ENCODE measurements around the gene ECI1.
"Not testable (repeated sequence)": the region's sequence is repeated elsewhere in the genome, so short reads cannot be mapped to it uniquely, and the experiment has no call there.

Gene ECI1

GRCh38 chr16:2278956-2279800 lies 27.8 kb upstream of the ECI1 start:
- no peak for DNase-seq

- DNase-seq, result no peak
Observed at GRCh38 chr16:2278272-2278608, 26.9 kb upstream of the ECI1 start.

- no peak for DNase-seq
Observed at GRCh38 chr16:2277466-2278271, 26.3 kb upstream of the ECI1 start.

GRCh38 chr16:2276368-2277195 lies 25.2 kb upstream of the ECI1 start:
- DNase-seq, result no peak

GRCh38 chr16:2275476-2276367 lies 24.3 kb upstream of the ECI1 start:
- no peak for DNase-seq

- DNase-seq, result no peak
Observed at GRCh38 chr16:2273931-2274330, 22.5 kb upstream of the ECI1 start.

- DNase-seq, result no peak
Observed at GRCh38 chr16:2273484-2273883, 22.1 kb upstream of the ECI1 start.

GRCh38 chr16:2271848-2272461 lies 20.6 kb upstream of the ECI1 start:
- DNase-seq, result no peak

- no peak for DNase-seq
Observed at GRCh38 chr16:2270588-2271470, 19.4 kb upstream of the ECI1 start.

GRCh38 chr16:2270070-2270462 lies 18.7 kb upstream of the ECI1 start:
- no peak for DNase-seq

- DNase-seq, result peak; percentile 91
Observed at GRCh38 chr16:2267913-2268666, 16.7 kb upstream of the ECI1 start, which contains the start of gene RNPS1. TSS of gene RNPS1 (minus strand) at chr16:2268126. CDS start at chr16:2264643, 3,483 bp downstream.

GRCh38 chr16:2267505-2267912 lies 16.1 kb upstream of the ECI1 start:
- DNase-seq, result not testable (repeated sequence)

GRCh38 chr16:2266887-2267286 lies 15.5 kb upstream of the ECI1 start:
- not testable (repeated sequence) for DNase-seq

- DNase-seq, result not testable (repeated sequence)
Observed at GRCh38 chr16:2263026-2263425, 11.6 kb upstream of the ECI1 start.

- DNase-seq, result no peak
Observed at GRCh38 chr16:2260250-2260649, 8.9 kb upstream of the ECI1 start.

- not testable (repeated sequence) for DNase-seq
Observed at GRCh38 chr16:2258530-2258929, 7.1 kb upstream of the ECI1 start.

GRCh38 chr16:2257726-2258125 lies 6.3 kb upstream of the ECI1 start:
- DNase-seq, result no peak

GRCh38 chr16:2256531-2257140 lies 5.2 kb upstream of the ECI1 start:
- DNase-seq, result no peak

GRCh38 chr16:2253293-2253692 lies 1.9 kb upstream of the ECI1 start:
- DNase-seq, result no peak

All from GDM1 (cell line).